ENCODE data around the gene TMEM247.

The TMEM247 gene

GRCh38 chr2:46439582-46439981 is 39.8 kb upstream of the TMEM247 start:
- DNase-seq, result peak; percentile 22 to 28 (median 25)
- Histone ChIP-seq H3K9me3 (ENCODE audit: control insufficient read depth, low read length) (no peaks in the 10 kb centered on the region), H3K27ac (ENCODE audit: insufficient read depth, low read length, poor library complexity, severe bottlenecking) (no peak overlapping the region), H3K4me1 (ENCODE audit: control insufficient read depth, insufficient read depth, low read length, poor library complexity, severe bottlenecking) (peaks cover 16% of the 10 kb centered on the region), H3K27me3 (replicated peaks; ENCODE audit: control insufficient read depth, insufficient read depth, low read length, poor library complexity, severe bottlenecking) (no peaks in the 10 kb centered on the region), H3K4me3 (ENCODE audit: insufficient read depth, low read depth, low read length, poor library complexity, severe bottlenecking) (no peak overlapping the region), H3K36me3 (ENCODE audit: control insufficient read depth, insufficient read depth, low read length) (no peaks in the 10 kb centered on the region)

DNA sequence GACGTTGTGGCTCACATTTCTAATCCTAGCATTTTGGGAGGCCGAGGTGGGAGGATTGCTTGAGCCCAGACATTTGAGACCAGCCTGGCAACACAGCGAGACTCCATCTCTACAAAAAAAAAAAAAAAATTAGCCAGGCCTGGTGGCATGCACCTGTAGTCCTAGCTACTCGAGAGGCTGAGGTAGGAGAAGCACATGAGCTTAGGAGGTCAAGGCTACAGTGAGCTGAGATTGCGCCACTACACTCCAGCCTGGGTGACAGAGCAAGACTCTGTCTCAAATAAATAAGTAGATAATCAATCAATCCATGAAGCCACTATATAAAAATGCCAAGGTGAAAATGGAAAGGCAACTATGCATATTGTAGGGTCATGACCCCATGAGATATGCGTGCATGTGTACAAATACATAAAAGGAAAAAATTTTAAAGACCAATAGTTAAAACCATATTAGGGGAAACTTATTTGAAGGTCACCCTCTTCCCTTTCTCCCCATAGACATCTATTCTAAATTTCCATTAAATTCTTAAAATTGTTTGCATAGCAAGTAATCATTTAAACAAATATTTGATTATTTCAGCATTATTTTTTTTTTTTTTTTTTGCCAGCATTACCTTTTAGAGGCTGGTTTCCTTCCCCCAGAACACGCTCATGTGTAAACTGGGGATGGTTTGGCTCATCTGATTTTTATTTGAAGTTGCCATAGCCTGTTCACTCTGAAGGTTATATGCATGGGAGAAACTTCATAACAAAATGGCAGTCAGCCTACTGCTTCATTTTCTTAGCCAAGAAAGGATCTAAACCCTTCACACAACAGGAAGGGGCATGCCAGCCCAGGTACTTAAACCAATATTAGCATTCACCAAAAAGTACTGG is 37.3 kb upstream of the TMEM247 start:
- Histone ChIP-seq H3K27me3 (replicated peaks; ENCODE audit: control insufficient read depth, insufficient read depth, low read length, poor library complexity, severe bottlenecking) (no peaks in the 10 kb centered on the region), H3K9me3 (ENCODE audit: control insufficient read depth, low read length) (no peaks in the 10 kb centered on the region), H3K36me3 (ENCODE audit: control insufficient read depth, insufficient read depth, low read length) (no peaks in the 10 kb centered on the region), H3K4me1 (ENCODE audit: control insufficient read depth, insufficient read depth, low read length, poor library complexity, severe bottlenecking) (peaks cover 16% of the 10 kb centered on the region), H3K27ac (ENCODE audit: insufficient read depth, low read length, poor library complexity, severe bottlenecking) (no peak overlapping the region), H3K4me3 (ENCODE audit: insufficient read depth, low read depth, low read length, poor library complexity, severe bottlenecking) (no peak overlapping the region)
- DNase-seq, result no peak

DNA sequence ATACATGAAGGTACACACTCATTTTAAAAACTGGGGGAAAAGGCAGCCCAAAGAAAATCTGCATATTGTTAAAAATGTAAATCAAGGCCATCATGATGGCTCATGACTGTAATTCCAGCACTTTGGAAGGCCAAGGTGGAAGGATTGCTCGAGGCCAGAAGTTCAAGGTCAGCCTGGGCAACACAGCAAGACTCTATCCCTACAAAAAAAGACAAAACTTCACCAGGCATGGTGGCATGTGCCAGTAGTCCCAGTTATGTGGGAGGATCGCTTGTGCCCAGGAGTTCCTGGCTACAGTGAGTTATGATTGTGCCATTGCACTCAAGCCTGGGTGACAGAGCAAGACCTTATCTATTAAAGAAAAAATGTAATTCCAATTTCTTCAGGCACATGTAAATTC is 34.6 kb upstream of the TMEM247 start:
- Histone ChIP-seq H3K27ac (ENCODE audit: insufficient read depth, low read length, poor library complexity, severe bottlenecking) (no peak overlapping the region), H3K4me3 (ENCODE audit: insufficient read depth, low read depth, low read length, poor library complexity, severe bottlenecking) (no peak overlapping the region), H3K9me3 (ENCODE audit: control insufficient read depth, low read length) (no peaks in the 10 kb centered on the region), H3K4me1 (ENCODE audit: control insufficient read depth, insufficient read depth, low read length, poor library complexity, severe bottlenecking) (peaks cover 11% of the 10 kb centered on the region), H3K27me3 (replicated peaks; ENCODE audit: control insufficient read depth, insufficient read depth, low read length, poor library complexity, severe bottlenecking) (no peaks in the 10 kb centered on the region), H3K36me3 (ENCODE audit: control insufficient read depth, insufficient read depth, low read length) (no peaks in the 10 kb centered on the region)
- no peak for DNase-seq

- Histone ChIP-seq H3K36me3 (ENCODE audit: control insufficient read depth, insufficient read depth, low read length) (no peaks in the 10 kb centered on the region), H3K9me3 (ENCODE audit: control insufficient read depth, low read length) (no peaks in the 10 kb centered on the region), H3K27ac (ENCODE audit: insufficient read depth, low read length, poor library complexity, severe bottlenecking) (no peak overlapping the region), H3K4me1 (ENCODE audit: control insufficient read depth, insufficient read depth, low read length, poor library complexity, severe bottlenecking) (peaks cover 4% of the 10 kb centered on the region), H3K27me3 (replicated peaks; ENCODE audit: control insufficient read depth, insufficient read depth, low read length, poor library complexity, severe bottlenecking) (no peaks in the 10 kb centered on the region), H3K4me3 (ENCODE audit: insufficient read depth, low read depth, low read length, poor library complexity, severe bottlenecking) (no peak overlapping the region)
- no peak for DNase-seq
These were observed 33.8 kb upstream of the TMEM247 start for GRCh38 chr2:46445556-46445955.

GRCh38 chr2:46446871-46447568 is 32.3 kb upstream of the TMEM247 start:
- Histone ChIP-seq H3K27me3 (replicated peaks; ENCODE audit: control insufficient read depth, insufficient read depth, low read length, poor library complexity, severe bottlenecking) (no peaks in the 10 kb centered on the region), H3K4me3 (ENCODE audit: insufficient read depth, low read depth, low read length, poor library complexity, severe bottlenecking) (no peak overlapping the region), H3K27ac (ENCODE audit: insufficient read depth, low read length, poor library complexity, severe bottlenecking) (no peak overlapping the region), H3K36me3 (ENCODE audit: control insufficient read depth, insufficient read depth, low read length) (no peaks in the 10 kb centered on the region), H3K4me1 (ENCODE audit: control insufficient read depth, insufficient read depth, low read length, poor library complexity, severe bottlenecking) (no peaks in the 10 kb centered on the region), H3K9me3 (ENCODE audit: control insufficient read depth, low read length) (no peaks in the 10 kb centered on the region)
- no peak for DNase-seq

- H3K4me1 ChIP-seq (ENCODE audit: control insufficient read depth, insufficient read depth, low read length, poor library complexity, severe bottlenecking), result no peaks in the 10 kb centered on the region
- H3K27ac ChIP-seq (ENCODE audit: insufficient read depth, low read length, poor library complexity, severe bottlenecking), result no peak overlapping the region
- H3K27me3 ChIP-seq (replicated peaks; ENCODE audit: control insufficient read depth, insufficient read depth, low read length, poor library complexity, severe bottlenecking), result no peaks in the 10 kb centered on the region
- DNase-seq, result no peak
- H3K36me3 ChIP-seq (ENCODE audit: control insufficient read depth, insufficient read depth, low read length), result no peaks in the 10 kb centered on the region
- no peak overlapping the region for H3K4me3 ChIP-seq (ENCODE audit: insufficient read depth, low read depth, low read length, poor library complexity, severe bottlenecking)
- no peaks in the 10 kb centered on the region for H3K9me3 ChIP-seq (ENCODE audit: control insufficient read depth, low read length)
These were observed 31.7 kb upstream of the TMEM247 start for GRCh38 chr2:46447649-46448048.

DNA sequence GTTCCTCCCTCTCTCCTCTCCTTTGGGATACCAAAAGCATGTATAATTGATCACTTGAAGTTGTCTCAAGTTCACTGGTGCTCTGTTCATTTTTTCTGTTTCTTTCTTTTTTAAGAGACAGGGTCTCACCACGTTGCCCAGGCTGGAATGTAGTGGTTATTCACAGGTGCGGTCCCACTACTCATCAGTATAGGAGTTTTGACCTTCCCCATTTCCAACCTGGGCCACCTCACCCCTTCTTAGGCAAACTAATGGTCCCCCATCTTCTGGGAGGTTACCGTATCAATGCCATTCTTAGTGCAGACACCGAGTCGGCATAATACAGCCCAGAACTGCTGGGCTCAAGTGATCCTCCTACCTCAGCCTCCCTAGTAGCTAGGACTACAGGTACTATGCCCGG is 31.3 kb upstream of the TMEM247 start:
- Histone ChIP-seq H3K9me3 (ENCODE audit: control insufficient read depth, low read length) (no peaks in the 10 kb centered on the region), H3K4me3 (ENCODE audit: insufficient read depth, low read depth, low read length, poor library complexity, severe bottlenecking) (no peak overlapping the region), H3K36me3 (ENCODE audit: control insufficient read depth, insufficient read depth, low read length) (no peaks in the 10 kb centered on the region), H3K4me1 (ENCODE audit: control insufficient read depth, insufficient read depth, low read length, poor library complexity, severe bottlenecking) (no peaks in the 10 kb centered on the region), H3K27me3 (replicated peaks; ENCODE audit: control insufficient read depth, insufficient read depth, low read length, poor library complexity, severe bottlenecking) (no peaks in the 10 kb centered on the region), H3K27ac (ENCODE audit: insufficient read depth, low read length, poor library complexity, severe bottlenecking) (no peak overlapping the region)
- DNase-seq, result no peak

DNA sequence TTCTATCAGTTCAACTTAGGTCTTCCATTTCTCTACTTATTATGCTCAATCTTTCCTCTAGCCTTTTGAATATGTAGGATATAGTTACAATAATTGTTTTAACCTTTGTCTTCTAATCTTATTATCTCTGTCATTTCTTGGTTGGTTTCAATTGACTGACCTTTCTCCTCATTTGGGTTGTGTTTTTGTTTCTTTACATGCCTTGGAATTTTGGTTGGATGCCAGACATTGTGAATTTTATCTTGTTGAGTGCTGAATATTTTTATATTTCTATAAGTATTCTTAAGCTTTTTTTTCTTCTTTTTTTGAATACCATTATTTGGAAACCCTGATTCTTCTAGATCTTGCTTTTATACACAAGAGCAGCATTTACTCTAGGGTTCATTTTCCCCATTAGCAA is 30.7 kb upstream of the TMEM247 start:
- H3K9me3 ChIP-seq (ENCODE audit: control insufficient read depth, low read length), result no peaks in the 10 kb centered on the region

DNA sequence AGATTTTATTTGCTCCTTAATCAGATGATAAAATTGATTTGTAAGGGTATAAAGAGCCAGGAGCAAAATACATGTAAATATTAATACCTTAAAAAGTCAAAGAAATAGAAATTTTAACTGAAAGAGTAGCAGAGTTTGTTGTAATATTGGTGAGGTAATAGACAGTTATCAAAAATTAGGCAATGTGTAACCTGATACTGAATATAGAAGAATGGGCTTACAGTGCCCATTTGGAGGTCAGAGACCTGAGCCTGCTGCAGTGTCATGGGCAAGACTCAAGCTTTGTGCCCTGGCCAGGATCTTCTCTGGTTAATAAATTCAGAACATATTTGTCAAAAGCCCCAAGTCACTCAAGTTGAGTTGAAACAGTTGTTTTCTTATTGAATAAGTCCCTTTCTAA is 29.7 kb upstream of the TMEM247 start:
- no peak for DNase-seq
- Histone ChIP-seq H3K36me3 (ENCODE audit: control insufficient read depth, insufficient read depth, low read length) (no peaks in the 10 kb centered on the region), H3K9me3 (ENCODE audit: control insufficient read depth, low read length) (no peaks in the 10 kb centered on the region), H3K27ac (ENCODE audit: insufficient read depth, low read length, poor library complexity, severe bottlenecking) (no peak overlapping the region), H3K4me3 (ENCODE audit: insufficient read depth, low read depth, low read length, poor library complexity, severe bottlenecking) (no peak overlapping the region), H3K27me3 (replicated peaks; ENCODE audit: control insufficient read depth, insufficient read depth, low read length, poor library complexity, severe bottlenecking) (no peaks in the 10 kb centered on the region), H3K4me1 (ENCODE audit: control insufficient read depth, insufficient read depth, low read length, poor library complexity, severe bottlenecking) (no peaks in the 10 kb centered on the region)

More for the DNA sequence above, 30.7 kb upstream of the TMEM247 start:
- H3K27me3 ChIP-seq (replicated peaks; ENCODE audit: control insufficient read depth, insufficient read depth, low read length, poor library complexity, severe bottlenecking), result no peaks in the 10 kb centered on the region
- H3K36me3 ChIP-seq (ENCODE audit: control insufficient read depth, insufficient read depth, low read length), result no peaks in the 10 kb centered on the region
- no peak for DNase-seq
- no peak overlapping the region for H3K27ac ChIP-seq (ENCODE audit: insufficient read depth, low read length, poor library complexity, severe bottlenecking)
- H3K4me1 ChIP-seq (ENCODE audit: control insufficient read depth, insufficient read depth, low read length, poor library complexity, severe bottlenecking), result no peaks in the 10 kb centered on the region
- no peak overlapping the region for H3K4me3 ChIP-seq (ENCODE audit: insufficient read depth, low read depth, low read length, poor library complexity, severe bottlenecking)

DNA sequence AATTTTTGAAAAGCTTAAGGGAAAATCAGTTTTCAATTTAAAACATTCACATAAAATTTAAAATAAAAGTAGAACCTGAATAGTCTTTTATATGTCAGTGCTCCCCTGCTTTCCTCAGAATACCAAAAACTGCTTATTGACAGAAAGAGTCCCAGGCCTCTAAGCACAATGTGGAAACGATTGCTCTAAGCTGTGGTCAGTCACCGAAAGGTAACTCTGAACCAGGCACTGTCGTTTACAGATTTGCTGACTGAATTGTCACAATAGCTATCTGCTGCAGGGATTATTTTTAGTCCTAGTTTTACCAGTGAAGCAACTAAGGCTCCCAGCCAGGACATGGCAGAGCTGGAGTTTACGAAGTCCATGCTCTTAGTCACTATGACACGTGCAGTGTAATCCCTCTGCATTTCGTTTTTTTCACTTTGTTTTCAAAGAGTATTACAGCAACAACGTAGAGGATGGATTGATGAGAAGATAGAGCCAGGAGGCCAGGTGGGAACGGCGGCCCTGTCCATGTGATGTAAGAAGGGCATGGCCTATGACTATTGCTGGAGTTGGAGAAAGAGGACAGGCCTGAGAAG is 28.1 kb upstream of the TMEM247 start:
- no peaks in the 10 kb centered on the region for H3K27me3 ChIP-seq (replicated peaks; ENCODE audit: control insufficient read depth, insufficient read depth, low read length, poor library complexity, severe bottlenecking)
- no peak overlapping the region for H3K27ac ChIP-seq (ENCODE audit: insufficient read depth, low read length, poor library complexity, severe bottlenecking)
- DNase-seq, result no peak
- H3K4me1 ChIP-seq (ENCODE audit: control insufficient read depth, insufficient read depth, low read length, poor library complexity, severe bottlenecking), result no peaks in the 10 kb centered on the region
- no peaks in the 10 kb centered on the region for H3K36me3 ChIP-seq (ENCODE audit: control insufficient read depth, insufficient read depth, low read length)
- no peaks in the 10 kb centered on the region for H3K9me3 ChIP-seq (ENCODE audit: control insufficient read depth, low read length)
- no peak overlapping the region for H3K4me3 ChIP-seq (ENCODE audit: insufficient read depth, low read depth, low read length, poor library complexity, severe bottlenecking)

All from effector memory CD4-positive, alpha-beta T cell (primary cell).